A549 treated with DMSO at 1 μM for 4 hours (cell line): ENCODE data around the gene PLXNA3. TPM values are rescaled to one million over a fixed set of nuclear protein-coding genes. Genes with fewer than 3 reads are reported as not detected.

Experiments used
- total RNA-seq: library from RNA; stranded (reverse); fragments of 200-300 nt; extraction: Qiagen RNA extraction; gene quantifications from 5 replicates; pipeline ENCODE4 v1.2.3, GENCODE V29; 2022; ENCODE audit warnings: low read depth

The PLXNA3 gene
- 5.4 to 17.5 TPM (median 12.2 TPM) in 5 replicates for total RNA-seq

GRCh38 chrX:154458116-154458953, at the start of gene PLXNA3:
Gene PLXNA3, plus strand, starts transcription at chrX:154458281. Its CDS starts 1,903 bp downstream, at chrX:154460184.

GRCh38 chrX:154409222-154409871, 48.7 kb upstream of the PLXNA3 start, which contains the start of gene DNASE1L1:
Gene DNASE1L1, minus strand, starts transcription at chrX:154409254. Its CDS starts 3,686 bp downstream, at chrX:154405568.

GRCh38 chrX:154428176-154429171, 29.6 kb upstream of the PLXNA3 start, which contains the start of gene ATP6AP1:
Gene ATP6AP1, plus strand, starts transcription at chrX:154428677. Its CDS starts 16 bp downstream, at chrX:154428693.

GRCh38 chrX:154436983-154437752, 20.9 kb upstream of the PLXNA3 start, which contains the start of gene GDI1:
Gene GDI1, plus strand, starts transcription at chrX:154437154. Its CDS starts 101 bp downstream, at chrX:154437255.

GRCh38 chrX:154443992-154444754, 13.9 kb upstream of the PLXNA3 start, which contains the start of gene FAM50A:
Gene FAM50A, plus strand, starts transcription at chrX:154444141. Its CDS starts 95 bp downstream, at chrX:154444236.

GRCh38 chrX:154478728-154479622, 20.9 kb downstream of the PLXNA3 start, which contains the start of gene LAGE3:
Gene LAGE3, minus strand, starts transcription at chrX:154479281. Its CDS starts 366 bp downstream, at chrX:154478915.

GRCh38 chrX:154486396-154487207, 28.5 kb downstream of the PLXNA3 start, which contains the start of gene UBL4A:
Gene UBL4A, minus strand, starts transcription at chrX:154486615. Its CDS starts 31 bp downstream, at chrX:154486584.

GRCh38 chrX:154490414-154491083, 32.5 kb downstream of the PLXNA3 start, which contains the start of gene SLC10A3:
Gene SLC10A3, minus strand, starts transcription at chrX:154490629. Its CDS starts 1,689 bp downstream, at chrX:154488940.

GRCh38 chrX:154515966-154516655, 58.0 kb downstream of the PLXNA3 start, which contains the start of gene FAM3A:
Gene FAM3A, minus strand, starts transcription at chrX:154516232. Its CDS starts 460 bp downstream, at chrX:154515772.

Other genes with a start within 250 kb of the PLXNA3 start
- not detected in 5 replicates for gene OPN1MW2, start 238.5 kb upstream of the PLXNA3 start, total RNA-seq
- not detected in 5 replicates for gene OPN1MW3, start 200.7 kb upstream of the PLXNA3 start, total RNA-seq
- not detected in 5 replicates for gene TEX28, start 163.2 kb upstream of the PLXNA3 start, total RNA-seq
- gene TKTL1, start 162.5 kb upstream of the PLXNA3 start, total RNA-seq, result 0.06 to 0.23 TPM in 2 of 5 replicates, not detected in the others
- 1,489 to 1,751 TPM (median 1,561 TPM) in 5 replicates for gene FLNA, start 83.6 kb upstream of the PLXNA3 start, total RNA-seq
- gene EMD, start 79.0 kb upstream of the PLXNA3 start, total RNA-seq, result 137 to 159 TPM (median 152 TPM) in 5 replicates
- gene RPL10, start 59.9 kb upstream of the PLXNA3 start, total RNA-seq, result 4,944 to 5,934 TPM (median 5,259 TPM) in 5 replicates
- 26.5 to 29.9 TPM (median 27.4 TPM) in 5 replicates for gene DNASE1L1, start 49.0 kb upstream of the PLXNA3 start, total RNA-seq
- 26.6 to 37.0 TPM (median 35.2 TPM) in 5 replicates for gene TAFAZZIN, start 46.7 kb upstream of the PLXNA3 start, total RNA-seq
- 82.2 to 107 TPM (median 102 TPM) in 5 replicates for gene ATP6AP1, start 29.6 kb upstream of the PLXNA3 start, total RNA-seq
- 92.2 to 99.4 TPM (median 97.5 TPM) in 5 replicates for gene GDI1, start 21.1 kb upstream of the PLXNA3 start, total RNA-seq
- 94.9 to 121 TPM (median 111 TPM) in 5 replicates for gene FAM50A, start 14.1 kb upstream of the PLXNA3 start, total RNA-seq
- 44.8 to 69.5 TPM (median 62.9 TPM) in 5 replicates for gene LAGE3, start 21.0 kb downstream of the PLXNA3 start, total RNA-seq
- 64.6 to 70.4 TPM (median 66.2 TPM) in 5 replicates for gene UBL4A, start 28.3 kb downstream of the PLXNA3 start, total RNA-seq
- gene SLC10A3, start 32.3 kb downstream of the PLXNA3 start, total RNA-seq, result 35.4 to 42.5 TPM (median 38.9 TPM) in 5 replicates
- gene FAM3A, start 58.0 kb downstream of the PLXNA3 start, total RNA-seq, result 37.8 to 47.0 TPM (median 42.4 TPM) in 5 replicates
- 1,297 to 1,681 TPM (median 1,624 TPM) in 5 replicates for gene G6PD, start 88.6 kb downstream of the PLXNA3 start, total RNA-seq
- gene IKBKG, start 89.3 kb downstream of the PLXNA3 start, total RNA-seq, result 33.0 to 45.1 TPM (median 42.9 TPM) in 5 replicates
- not detected in 5 replicates for gene CTAG1A, start 126.9 kb downstream of the PLXNA3 start, total RNA-seq
- not detected in 5 replicates for gene CTAG1B, start 161.0 kb downstream of the PLXNA3 start, total RNA-seq
- not detected in 5 replicates for gene CTAG2, start 195.3 kb downstream of the PLXNA3 start, total RNA-seq